ENCODE data around the gene MED27. TPM values are rescaled to one million over a fixed set of nuclear protein-coding genes. Genes with fewer than 3 reads are reported as not detected.

MED27 gene
- total and polyA plus RNA-seq, 2 of the 8 experiments (the other 6 are each of a cell fraction or from before 2014, with no cell fraction given): 29.9 to 56.5 TPM

DNA sequence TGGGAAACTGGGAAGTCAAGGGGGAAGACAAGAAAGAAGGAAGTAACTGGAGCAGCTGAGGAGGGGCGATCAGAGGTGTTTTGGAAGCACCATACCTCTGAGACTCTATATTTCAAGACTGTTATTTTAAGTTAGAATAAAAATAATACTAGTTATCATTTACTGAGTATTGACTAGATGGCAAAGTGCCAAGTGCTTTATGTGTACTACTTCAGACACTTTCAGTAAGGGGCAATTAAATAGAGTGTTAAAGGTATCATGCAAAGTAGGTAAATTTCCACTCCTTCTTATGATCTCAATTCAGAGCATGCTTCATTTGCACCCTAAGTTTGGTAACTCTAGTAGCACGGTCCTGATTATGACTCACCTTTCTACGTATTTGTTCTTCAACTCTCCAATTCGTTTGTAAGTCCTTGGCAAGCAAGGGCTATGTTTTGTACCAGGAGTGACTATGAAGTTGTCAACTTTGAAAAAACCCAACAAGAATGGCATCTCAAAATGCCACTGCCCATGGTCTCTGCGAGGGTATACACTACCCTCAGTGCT, 187.4 kb downstream of the MED27 start (continued):
- no peak for TF ChIP-seq BRCA1 (IDR thresholded peaks at IDR 0.05; ENCODE audit: low read depth, low read length)
- TF ChIP-seq SIN3A (conservative IDR thresholded peaks at IDR 0.05 in 1 of 2, IDR thresholded peaks at IDR 0.05 in 1 of 2; ENCODE audit: low read depth in 1 of 2, low read length in 2 of 2): no peak
- no peak for TF ChIP-seq GTF2F1 (IDR thresholded peaks at IDR 0.05; ENCODE audit: borderline replicate concordance, low read depth, low read length)
- TF ChIP-seq, protein P1, sequence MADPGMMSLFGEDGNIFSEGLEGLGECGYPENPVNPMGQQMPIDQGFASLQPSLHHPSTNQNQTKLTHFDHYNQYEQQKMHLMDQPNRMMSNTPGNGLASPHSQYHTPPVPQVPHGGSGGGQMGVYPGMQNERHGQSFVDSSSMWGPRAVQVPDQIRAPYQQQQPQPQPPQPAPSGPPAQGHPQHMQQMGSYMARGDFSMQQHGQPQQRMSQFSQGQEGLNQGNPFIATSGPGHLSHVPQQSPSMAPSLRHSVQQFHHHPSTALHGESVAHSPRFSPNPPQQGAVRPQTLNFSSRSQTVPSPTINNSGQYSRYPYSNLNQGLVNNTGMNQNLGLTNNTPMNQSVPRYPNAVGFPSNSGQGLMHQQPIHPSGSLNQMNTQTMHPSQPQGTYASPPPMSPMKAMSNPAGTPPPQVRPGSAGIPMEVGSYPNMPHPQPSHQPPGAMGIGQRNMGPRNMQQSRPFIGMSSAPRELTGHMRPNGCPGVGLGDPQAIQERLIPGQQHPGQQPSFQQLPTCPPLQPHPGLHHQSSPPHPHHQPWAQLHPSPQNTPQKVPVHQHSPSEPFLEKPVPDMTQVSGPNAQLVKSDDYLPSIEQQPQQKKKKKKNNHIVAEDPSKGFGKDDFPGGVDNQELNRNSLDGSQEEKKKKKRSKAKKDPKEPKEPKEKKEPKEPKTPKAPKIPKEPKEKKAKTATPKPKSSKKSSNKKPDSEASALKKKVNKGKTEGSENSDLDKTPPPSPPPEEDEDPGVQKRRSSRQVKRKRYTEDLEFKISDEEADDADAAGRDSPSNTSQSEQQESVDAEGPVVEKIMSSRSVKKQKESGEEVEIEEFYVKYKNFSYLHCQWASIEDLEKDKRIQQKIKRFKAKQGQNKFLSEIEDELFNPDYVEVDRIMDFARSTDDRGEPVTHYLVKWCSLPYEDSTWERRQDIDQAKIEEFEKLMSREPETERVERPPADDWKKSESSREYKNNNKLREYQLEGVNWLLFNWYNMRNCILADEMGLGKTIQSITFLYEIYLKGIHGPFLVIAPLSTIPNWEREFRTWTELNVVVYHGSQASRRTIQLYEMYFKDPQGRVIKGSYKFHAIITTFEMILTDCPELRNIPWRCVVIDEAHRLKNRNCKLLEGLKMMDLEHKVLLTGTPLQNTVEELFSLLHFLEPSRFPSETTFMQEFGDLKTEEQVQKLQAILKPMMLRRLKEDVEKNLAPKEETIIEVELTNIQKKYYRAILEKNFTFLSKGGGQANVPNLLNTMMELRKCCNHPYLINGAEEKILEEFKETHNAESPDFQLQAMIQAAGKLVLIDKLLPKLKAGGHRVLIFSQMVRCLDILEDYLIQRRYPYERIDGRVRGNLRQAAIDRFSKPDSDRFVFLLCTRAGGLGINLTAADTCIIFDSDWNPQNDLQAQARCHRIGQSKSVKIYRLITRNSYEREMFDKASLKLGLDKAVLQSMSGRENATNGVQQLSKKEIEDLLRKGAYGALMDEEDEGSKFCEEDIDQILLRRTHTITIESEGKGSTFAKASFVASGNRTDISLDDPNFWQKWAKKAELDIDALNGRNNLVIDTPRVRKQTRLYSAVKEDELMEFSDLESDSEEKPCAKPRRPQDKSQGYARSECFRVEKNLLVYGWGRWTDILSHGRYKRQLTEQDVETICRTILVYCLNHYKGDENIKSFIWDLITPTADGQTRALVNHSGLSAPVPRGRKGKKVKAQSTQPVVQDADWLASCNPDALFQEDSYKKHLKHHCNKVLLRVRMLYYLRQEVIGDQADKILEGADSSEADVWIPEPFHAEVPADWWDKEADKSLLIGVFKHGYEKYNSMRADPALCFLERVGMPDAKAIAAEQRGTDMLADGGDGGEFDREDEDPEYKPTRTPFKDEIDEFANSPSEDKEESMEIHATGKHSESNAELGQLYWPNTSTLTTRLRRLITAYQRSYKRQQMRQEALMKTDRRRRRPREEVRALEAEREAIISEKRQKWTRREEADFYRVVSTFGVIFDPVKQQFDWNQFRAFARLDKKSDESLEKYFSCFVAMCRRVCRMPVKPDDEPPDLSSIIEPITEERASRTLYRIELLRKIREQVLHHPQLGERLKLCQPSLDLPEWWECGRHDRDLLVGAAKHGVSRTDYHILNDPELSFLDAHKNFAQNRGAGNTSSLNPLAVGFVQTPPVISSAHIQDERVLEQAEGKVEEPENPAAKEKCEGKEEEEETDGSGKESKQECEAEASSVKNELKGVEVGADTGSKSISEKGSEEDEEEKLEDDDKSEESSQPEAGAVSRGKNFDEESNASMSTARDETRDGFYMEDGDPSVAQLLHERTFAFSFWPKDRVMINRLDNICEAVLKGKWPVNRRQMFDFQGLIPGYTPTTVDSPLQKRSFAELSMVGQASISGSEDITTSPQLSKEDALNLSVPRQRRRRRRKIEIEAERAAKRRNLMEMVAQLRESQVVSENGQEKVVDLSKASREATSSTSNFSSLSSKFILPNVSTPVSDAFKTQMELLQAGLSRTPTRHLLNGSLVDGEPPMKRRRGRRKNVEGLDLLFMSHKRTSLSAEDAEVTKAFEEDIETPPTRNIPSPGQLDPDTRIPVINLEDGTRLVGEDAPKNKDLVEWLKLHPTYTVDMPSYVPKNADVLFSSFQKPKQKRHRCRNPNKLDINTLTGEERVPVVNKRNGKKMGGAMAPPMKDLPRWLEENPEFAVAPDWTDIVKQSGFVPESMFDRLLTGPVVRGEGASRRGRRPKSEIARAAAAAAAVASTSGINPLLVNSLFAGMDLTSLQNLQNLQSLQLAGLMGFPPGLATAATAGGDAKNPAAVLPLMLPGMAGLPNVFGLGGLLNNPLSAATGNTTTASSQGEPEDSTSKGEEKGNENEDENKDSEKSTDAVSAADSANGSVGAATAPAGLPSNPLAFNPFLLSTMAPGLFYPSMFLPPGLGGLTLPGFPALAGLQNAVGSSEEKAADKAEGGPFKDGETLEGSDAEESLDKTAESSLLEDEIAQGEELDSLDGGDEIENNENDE (IDR thresholded peaks at IDR 0.05; ENCODE audit: insufficient replicate concordance, low read length): no peak
- no peak for TF ChIP-seq YY1 (IDR thresholded peaks at IDR 0.05; ENCODE audit: low read depth, low read length)
- no peak for TF ChIP-seq SIX5 (IDR thresholded peaks at IDR 0.05; ENCODE audit: low read depth, low read length)
- no peak for TF ChIP-seq FOSL1 (IDR thresholded peaks at IDR 0.05; ENCODE audit: insufficient read depth, low read depth, low read length)
- TF ChIP-seq CREB1 (IDR thresholded peaks at IDR 0.05): no peak
